ACC112 (cell line): ENCODE results near the gene FANCI.

Experiments used
- H2AFZ ChIP-seq: fragments of 200-600 bp; sonication (generic); one replicate; pipeline ENCODE4 v1.6.0; 2017; ENCODE audit warnings: antibody characterized with exemption, low read length; ENCODE audit not compliant: unreplicated experiment
- H3K27ac ChIP-seq: fragments of 200-600 bp; sonication (generic); 2 replicates; pipeline ENCODE4 v1.5.1; 2014; ENCODE audit warnings: low read depth, mild to moderate bottlenecking, antibody characterized with exemption, low read length, moderate library complexity
- H3K27me3 ChIP-seq: fragments of 200-600 bp; sonication (generic); 2 replicates; pipeline ENCODE4 v1.6.1; 2014; ENCODE audit warnings: mild to moderate bottlenecking, antibody characterized with exemption, low read length, moderate library complexity, mixed read lengths; ENCODE audit not compliant: insufficient read depth
- H3K36me3 ChIP-seq: fragments of 200-600 bp; sonication (generic); 2 replicates; pipeline ENCODE4 v1.6.1; 2016; ENCODE audit warnings: mild to moderate bottlenecking, antibody characterized with exemption, low read length, moderate library complexity, mixed read lengths; ENCODE audit not compliant: insufficient read depth
- H3K4me1 ChIP-seq: fragments of 200-600 bp; sonication (generic); one replicate; pipeline ENCODE4 v1.6.1; 2016; ENCODE audit warnings: low read length, mixed read lengths; ENCODE audit not compliant: insufficient read depth, unreplicated experiment, control insufficient read depth
- H3K4me3 ChIP-seq: fragments of 200-600 bp; sonication (generic); 2 replicates; pipeline ENCODE4 v1.5.1; 2014; ENCODE audit warnings: mild to moderate bottlenecking, low read depth, low read length
- H3K79me2 ChIP-seq: fragments of 200-600 bp; sonication (generic); one replicate; pipeline ENCODE4 v1.6.0; 2016; ENCODE audit warnings: low read length; ENCODE audit not compliant: control insufficient read depth, unreplicated experiment, insufficient read depth

The FANCI gene

DNA sequence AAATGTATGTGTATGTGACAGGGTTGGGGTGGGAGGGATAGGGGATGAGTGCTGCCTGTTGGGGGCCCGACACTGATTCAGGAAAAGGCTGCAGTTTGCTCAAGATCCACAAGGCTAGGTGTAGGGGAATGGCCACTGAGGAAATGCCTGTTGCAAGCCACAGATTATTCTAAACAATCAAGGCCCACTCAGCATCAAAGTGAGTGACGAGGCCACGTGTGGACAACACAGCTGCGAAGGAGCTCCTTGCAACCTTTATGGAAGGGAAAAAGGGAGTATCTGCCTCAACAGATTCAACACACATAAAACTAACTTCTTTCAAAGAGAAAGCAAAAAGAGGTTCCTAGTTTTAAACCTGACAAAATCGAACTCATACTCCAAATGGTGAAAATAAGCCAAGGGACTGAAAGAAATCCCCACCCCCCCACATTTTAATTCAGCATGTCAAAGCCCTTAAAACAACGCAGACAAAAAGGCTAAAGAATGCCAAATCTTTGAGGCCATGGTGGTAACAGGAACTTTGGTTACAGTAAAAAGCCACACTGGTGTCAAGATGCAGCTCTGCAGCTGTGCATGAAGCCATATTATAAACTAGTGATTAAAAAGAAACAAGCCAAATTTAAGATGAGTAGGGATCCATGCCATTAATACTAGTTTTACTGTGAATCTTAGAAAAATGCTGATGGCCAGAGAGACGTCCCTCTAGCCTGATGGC lies 87.3 kb downstream of the FANCI start:
- Histone ChIP-seq H3K79me2 (peaks cover 64% of the 10 kb centered on the region), H3K27me3 (no peaks in the 10 kb centered on the region), H3K4me3 (peak overlapping the region; percentile 99), H3K27ac (no peak overlapping the region), H3K36me3 (peaks cover 42% of the 10 kb centered on the region), H3K4me1 (peaks cover 30% of the 10 kb centered on the region), H2AFZ (no peak overlapping the region)

DNA sequence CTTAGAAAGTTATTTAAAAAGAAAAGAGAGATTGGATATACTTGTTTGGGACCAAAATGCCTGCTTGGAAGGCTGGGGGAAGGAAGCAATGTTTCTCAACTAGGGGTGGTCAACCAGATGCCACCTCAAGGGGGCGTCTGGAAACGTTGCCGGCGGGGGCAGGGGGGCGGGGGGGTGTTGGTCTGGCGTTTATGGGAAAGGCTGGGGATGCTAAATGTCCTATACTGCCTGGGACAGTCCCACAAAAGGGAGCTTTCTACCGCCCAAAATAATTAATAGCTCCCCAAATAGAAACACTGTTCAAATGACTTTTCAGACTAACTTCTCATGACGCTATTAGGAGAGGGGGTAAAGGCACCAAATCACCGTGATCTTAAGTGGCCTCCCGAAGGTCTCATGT lies 88.7 kb downstream of the FANCI start:
- Histone ChIP-seq H3K4me1 (peaks cover 30% of the 10 kb centered on the region), H3K4me3 (peak overlapping the region; percentile 99), H3K36me3 (peaks cover 34% of the 10 kb centered on the region), H3K27ac (no peak overlapping the region), H3K27me3 (no peaks in the 10 kb centered on the region), H3K79me2 (peaks cover 64% of the 10 kb centered on the region), H2AFZ (no peak overlapping the region)

DNA sequence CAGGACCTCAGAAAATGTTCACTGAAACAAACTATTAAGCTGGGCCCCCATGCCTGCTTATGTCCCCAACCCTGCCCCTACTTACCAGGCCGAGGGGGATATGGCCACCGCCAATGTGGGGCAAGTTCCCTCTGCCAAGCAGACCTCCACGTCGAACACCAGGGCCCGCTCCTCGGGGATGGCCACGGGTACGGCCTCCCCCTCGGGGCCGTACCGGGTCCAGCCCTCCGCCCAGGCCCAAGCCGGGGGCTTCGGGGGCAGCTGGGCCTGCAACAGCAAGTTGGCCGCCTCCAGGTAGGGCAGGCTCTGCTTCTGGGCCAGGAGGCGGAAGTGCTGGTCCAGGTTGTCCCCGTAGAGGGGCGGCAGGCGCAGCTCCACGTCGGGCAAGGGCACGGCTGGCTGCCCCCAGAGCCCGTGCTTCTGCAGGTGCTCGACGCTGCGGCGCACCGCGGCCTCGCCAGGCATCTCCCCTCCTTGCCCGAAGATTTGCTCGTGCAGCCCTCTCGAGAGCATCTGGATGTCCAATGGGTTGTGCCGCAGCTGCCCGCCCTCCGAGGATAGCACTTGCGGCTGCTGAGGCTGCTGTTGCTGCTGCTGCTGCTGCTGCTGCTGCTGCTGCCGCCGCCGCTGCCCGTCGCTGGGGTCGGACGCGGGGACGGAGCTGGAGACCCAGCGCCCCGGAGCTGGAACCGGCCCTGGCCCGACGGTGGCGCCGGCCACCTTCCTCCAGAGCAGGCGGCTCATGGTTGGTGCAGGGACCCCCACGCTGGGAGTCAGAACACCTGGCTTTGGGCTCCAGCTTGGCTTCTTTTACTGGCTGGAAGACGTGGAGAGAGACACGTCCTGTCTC lies 89.5 kb downstream of the FANCI start:
- Histone ChIP-seq H3K27ac (no peak overlapping the region), H2AFZ (no peak overlapping the region), H3K4me3 (peak overlapping the region; percentile 99), H3K4me1 (peaks cover 30% of the 10 kb centered on the region), H3K27me3 (no peaks in the 10 kb centered on the region), H3K79me2 (peaks cover 61% of the 10 kb centered on the region), H3K36me3 (peaks cover 32% of the 10 kb centered on the region)

DNA sequence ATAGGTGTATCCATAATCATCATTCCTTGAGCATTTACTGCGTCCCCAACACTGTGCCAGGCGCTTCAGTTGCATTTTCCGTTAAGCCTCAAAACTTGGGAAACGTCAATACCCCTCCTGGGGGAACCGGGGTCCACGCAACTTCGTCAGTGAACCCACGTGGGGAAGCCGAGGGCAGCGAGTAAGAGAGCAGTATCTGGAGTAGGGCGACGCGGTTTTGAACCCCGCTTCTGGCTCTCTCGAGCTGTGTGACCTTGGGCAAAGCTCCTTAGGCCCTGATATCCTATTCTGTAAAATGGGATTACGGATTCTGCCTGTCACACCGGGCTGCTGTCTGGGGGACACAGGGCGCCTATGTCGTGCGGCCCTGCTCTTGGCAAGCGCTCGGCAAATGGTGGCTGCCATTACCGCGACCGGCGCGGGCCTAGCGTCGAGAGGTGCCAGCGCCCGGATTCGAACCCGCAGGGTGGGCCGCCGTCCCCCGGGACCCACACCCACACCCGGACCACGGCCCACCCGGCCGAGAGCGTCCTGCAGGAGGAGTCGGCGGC lies 90.3 kb downstream of the FANCI start:
- H2AFZ ChIP-seq, result peak overlapping the region; percentile 21
- H3K79me2 ChIP-seq, result peaks cover 54% of the 10 kb centered on the region
- H3K4me3 ChIP-seq, result peak overlapping the region; percentile 99
- H3K4me1 ChIP-seq, result peaks cover 30% of the 10 kb centered on the region
- no peaks in the 10 kb centered on the region for H3K27me3 ChIP-seq
- peak overlapping the region; percentile 75 for H3K27ac ChIP-seq
- peaks cover 32% of the 10 kb centered on the region for H3K36me3 ChIP-seq

DNA sequence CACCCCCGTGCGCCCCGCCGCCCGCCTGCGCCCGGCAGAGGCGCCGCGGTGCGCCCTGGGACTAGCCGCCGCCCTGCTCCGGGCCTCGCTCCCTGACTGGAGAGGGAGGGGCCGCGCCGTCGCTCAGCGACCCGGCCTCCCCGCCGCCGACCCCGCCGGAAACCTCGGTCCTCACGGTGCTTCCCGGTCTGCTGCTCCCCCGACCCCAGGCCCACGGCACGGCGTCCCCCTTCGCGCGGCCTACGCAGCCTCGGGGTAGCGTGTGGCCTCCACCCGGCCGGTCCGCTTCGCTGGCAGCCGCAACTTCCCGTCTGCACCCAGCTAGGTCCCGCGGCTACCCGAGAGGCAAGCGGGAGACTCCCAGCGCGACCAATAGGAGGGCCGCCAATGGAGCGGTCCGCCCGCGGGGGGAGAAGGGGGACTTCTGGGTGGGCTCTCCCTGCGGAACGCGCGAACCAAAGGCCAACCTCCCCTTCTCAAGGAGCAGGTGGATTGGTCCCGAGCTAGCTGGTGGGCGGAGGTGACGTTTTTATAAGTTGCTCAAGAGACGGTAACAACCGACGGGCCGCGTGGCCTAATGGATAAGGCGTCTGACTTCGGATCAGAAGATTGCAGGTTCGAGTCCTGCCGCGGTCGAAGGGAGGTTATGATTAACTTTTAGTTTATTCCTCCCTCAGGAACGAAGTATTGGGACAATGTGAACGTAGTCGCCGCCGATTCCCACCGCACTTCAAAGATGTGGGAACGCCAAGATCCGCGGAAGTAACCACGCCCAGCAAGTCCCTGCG lies 90.9 kb downstream of the FANCI start, which contains the start of gene POLG:
TSS of gene POLG (minus strand) at position 315 of the 788 bp plus-strand sequence. CDS start 1,070 bp downstream, outside the sequence.
- H3K36me3 ChIP-seq, result peaks cover 29% of the 10 kb centered on the region
- H3K4me3 ChIP-seq, result peak within 1 kb of the TSS; percentile 99
- H3K4me1 ChIP-seq, result peaks cover 30% of the 10 kb centered on the region
- H3K27me3 ChIP-seq, result no peaks in the 10 kb centered on the region
- H3K27ac ChIP-seq, result peak within 1 kb of the TSS; percentile 75
- H3K79me2 ChIP-seq, result peaks cover 47% of the 10 kb centered on the region
- H2AFZ ChIP-seq, result peak within 1 kb of the TSS; percentile 64

DNA sequence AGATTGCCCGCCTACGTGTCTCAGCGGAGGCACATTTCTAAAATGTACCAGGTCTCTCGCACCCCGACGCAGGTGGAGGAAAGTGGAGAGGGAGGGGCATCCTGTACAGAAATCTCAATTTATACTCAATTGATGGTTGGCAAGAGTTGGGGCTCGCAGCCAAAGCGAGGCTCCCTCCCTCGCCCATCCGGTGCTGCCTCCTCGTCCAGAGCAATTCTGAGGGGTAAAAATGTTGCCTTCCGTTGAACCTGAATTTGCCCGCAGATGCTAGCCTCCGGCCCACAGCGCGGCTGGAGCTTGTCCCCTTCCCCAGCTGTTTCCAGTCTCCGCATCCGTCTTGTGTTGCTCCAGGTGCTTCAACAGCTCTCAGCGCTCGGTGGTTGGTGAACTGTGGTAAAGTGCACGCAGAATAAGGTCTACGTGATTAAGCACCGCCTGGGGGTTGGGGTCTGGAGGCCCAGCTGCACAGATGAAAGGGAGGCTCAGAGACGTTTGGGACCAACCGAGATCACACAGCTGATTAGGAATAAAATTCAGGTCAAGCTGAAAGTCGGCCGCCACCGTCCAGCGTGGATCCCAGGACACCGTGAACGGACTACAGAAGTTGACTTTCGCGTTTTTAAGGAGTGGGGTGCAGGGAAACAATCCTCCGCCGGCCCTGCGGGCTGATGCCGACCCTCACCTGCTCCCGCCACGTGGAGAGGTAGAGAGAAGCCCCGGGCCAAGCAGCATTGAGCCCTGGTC lies 91.7 kb downstream of the FANCI start:
- peaks cover 40% of the 10 kb centered on the region for H3K79me2 ChIP-seq
- no peaks in the 10 kb centered on the region for H3K27me3 ChIP-seq
- H3K27ac ChIP-seq, result 0 out of 2 replicates have a peak overlapping the region, but pooled peaks have one; percentile 7
- H3K4me1 ChIP-seq, result peaks cover 30% of the 10 kb centered on the region
- peaks cover 22% of the 10 kb centered on the region for H3K36me3 ChIP-seq
- H2AFZ ChIP-seq, result peak overlapping the region; percentile 64
- peak overlapping the region; percentile 69 for H3K4me3 ChIP-seq

DNA sequence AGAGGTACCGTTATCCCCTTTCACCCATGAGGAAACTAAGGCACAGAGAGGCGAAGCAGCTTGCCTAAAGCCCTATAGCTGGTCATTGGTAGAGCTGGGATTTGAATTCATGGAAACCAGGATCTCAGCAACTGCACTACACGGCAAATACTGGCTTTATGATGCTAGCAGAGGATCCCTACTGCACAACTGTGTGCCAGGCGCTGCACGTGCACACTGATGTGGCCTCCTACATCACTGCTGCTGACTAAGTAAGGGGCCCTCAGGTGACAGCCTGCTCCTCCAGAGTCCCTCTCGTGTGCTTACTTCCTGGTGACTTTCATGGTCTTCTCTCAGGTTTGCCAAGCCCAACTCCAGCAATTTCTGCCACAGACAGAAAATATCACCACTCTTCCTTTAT lies 94.3 kb downstream of the FANCI start:
- H2AFZ ChIP-seq, result no peak overlapping the region
- H3K4me1 ChIP-seq, result peaks cover 8% of the 10 kb centered on the region
- 0 out of 2 replicates have a peak, but pooled peaks cover 3% of the 10 kb centered on the region for H3K36me3 ChIP-seq
- H3K27me3 ChIP-seq, result no peaks in the 10 kb centered on the region
- H3K4me3 ChIP-seq, result no peak overlapping the region
- peaks cover 14% of the 10 kb centered on the region for H3K79me2 ChIP-seq
- no peak overlapping the region for H3K27ac ChIP-seq

DNA sequence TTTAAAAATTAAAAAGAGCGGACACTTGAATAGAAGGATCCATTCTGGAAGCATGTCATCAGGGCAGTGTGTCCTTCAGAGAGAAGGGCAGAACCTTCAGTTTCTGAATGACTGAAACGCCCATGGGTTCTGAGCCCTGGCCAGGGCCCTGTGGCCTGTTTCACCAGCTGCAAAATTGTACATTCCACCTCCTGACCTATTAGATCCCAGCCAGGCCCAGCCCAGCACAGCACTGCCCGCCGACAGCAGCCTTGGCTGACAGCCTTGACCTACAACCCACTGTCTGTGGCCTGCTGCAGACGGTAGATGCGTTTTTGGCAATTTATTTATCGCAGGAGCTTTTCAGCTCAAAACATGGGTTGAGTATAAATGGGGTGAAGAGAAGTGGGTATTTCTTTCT lies 96.8 kb downstream of the FANCI start:
- no peak overlapping the region for H3K27ac ChIP-seq
- H3K36me3 ChIP-seq, result no peaks in the 10 kb centered on the region
- no peak overlapping the region for H3K4me3 ChIP-seq
- H3K4me1 ChIP-seq, result peaks cover under 1% of the 10 kb centered on the region
- no peak overlapping the region for H2AFZ ChIP-seq
- no peaks in the 10 kb centered on the region for H3K79me2 ChIP-seq
- peaks cover 8% of the 10 kb centered on the region for H3K27me3 ChIP-seq

DNA sequence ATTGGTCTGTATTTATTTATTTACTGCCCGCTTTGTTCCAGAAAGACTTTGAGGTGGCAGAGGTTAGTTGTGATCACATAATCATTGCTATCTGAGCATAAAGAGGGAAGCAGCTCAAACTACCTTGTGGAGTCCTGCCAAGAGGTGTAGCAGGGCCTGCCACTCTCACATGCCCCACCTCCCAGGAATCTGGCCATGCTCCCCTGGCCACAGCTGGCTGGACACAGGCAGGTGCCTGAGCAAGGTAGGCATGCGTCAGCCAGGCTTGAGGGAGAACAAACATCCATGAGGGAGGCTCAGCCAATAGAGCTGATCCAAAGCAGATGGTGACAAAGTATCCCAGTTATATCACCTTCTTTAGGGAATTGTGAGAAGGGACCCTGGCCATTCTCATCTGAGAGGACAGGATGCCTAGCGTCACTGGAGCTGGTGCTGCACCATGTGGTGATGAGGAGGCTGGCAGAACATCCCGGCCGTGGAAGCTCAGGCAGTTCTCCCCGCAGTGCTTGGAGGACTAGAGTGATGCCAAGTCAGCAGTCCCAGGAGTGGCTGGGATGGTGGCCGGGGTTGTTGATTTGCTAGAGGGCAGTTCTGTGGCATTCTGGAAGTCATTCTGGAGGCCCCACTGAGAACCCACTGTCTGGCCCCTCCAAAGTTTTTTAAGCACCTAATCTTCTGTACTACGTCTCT lies 97.7 kb downstream of the FANCI start:
- Histone ChIP-seq H3K79me2 (no peaks in the 10 kb centered on the region), H3K36me3 (no peaks in the 10 kb centered on the region), H3K27ac (no peak overlapping the region), H3K27me3 (peaks cover 14% of the 10 kb centered on the region), H2AFZ (no peak overlapping the region), H3K4me1 (no peaks in the 10 kb centered on the region), H3K4me3 (no peak overlapping the region)
